ENCODE measurements around the gene CD300LF.

The CD300LF gene

DNA sequence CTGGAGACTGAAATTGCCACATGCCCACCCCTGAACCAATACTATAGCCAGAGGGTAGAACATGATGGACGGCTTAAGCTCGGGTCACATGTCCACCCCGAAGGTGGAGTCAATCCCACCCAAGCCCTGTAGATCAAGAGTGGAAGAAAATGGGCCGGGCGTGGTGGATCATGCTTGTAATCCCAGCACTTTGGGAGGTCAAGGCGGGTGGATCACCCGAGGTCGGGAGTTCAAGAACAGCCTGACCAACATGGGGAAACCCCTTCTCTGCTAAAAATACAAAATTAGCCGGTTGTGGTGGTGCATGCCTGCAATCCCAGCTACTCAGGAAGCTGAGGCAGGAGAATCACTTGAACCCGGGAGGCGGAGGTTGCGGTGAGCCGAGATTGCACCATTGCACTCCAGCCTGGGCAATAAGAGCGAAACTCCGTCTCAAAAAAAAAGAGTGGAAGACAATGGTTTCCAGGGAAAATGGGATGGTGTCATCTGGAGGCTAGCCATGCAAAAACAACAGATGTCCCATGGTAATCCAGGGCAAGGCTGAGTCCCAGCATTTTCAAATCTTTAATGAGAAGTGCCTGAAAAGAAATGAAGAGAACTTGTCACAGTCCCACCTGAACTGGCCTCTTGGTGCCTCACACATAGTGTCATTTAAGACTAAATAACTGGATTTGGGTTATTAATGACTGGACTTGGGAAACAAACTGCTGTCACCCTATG, 30.1 kb downstream of the CD300LF start:
- DNase-seq, result no peak

DNA sequence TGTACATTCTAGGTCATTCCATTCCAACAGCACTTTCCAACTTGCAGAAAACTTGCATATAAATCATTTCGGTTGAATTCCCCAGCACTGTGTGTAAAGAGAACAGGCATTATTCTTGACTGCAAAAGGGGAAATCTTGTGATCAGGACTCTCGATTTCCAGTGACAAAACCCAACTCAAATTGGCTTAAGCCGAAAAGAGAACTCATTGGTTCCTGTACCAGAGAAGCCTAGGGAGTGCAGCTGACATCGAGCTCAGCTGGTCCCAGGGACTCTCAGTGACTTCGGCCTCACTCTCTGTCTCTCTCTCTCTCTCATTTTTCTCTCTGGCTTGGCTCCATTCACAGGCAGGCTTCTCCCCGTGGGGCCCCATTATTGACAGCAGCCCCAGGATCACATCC, 30.7 kb downstream of the CD300LF start:
- DNase-seq, result no peak

DNA sequence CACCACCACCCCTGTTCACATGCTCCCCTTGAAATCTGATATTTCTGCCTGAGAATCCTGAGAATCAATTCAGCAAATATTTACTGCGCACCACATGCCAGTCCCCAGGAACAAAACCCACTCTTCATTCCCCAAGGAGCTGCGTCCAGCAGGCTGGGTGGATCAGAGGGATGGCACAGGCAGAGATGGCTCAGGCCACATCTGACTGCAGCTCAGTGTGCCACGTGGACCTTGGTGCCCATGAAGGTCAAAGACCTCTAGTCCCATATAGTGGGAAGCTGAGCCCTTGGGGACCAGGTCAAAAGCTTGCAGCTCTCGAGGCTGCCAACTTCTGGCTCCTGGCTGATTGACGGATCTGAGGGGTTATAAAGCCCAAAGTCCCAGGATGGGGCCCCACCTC, 31.8 kb downstream of the CD300LF start:
- no peak for DNase-seq

DNA sequence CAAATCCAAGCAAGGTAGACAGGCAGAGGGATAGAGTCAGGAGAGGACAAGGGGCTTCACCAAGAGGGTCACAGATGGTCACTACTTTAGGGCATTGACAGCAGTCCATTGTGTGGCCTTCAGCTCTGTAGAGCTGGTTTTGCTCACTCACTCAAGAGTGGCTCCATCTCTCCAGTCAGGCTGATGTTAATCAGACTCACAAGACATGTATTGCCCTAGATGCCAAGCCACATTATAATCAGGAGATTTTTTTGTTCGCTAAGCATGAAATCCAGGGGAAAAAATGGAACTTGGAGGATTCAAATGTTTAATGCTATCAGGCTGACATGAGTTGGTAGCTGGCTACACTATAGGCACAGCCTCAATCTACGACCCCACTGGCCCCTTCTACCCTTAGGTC, 32.5 kb downstream of the CD300LF start:
- no peak for DNase-seq

DNA sequence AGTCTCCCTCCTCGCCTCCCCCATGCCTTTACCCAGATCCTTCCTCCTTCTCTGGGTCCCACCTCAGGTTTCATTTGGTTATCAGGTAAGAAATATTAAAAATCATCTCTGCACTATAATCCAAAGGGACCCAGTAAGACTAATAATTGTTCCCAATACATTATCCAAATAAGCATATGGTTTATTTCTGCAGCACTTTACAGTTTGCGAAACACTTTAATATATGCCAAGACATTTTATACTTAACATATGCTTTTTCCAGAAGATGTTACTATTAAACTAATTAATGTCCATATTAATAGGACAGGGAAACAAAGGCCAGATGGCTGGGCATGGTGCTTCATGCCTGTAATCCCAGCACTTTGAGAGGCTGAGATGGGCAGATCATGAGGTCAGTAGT, 33.3 kb downstream of the CD300LF start:
- DNase-seq, result no peak

DNA sequence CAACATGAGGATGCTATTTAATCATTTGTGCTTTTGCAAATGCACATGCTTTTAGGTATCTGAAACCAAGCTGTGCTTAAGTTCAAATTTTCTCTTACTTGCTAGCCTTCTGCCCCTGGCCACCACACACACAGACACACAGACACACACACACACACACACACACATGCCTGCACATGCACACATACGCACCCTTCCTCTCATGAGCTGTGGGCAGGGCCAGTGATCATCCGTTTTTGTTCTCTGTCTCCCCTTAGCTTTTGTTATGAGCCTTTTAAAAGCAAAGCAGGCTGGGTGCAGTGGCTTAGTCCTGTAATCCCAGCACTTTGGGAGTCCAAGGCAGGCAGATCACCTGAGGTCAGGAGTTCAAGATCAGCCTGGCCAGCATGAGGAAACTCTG, 34.2 kb downstream of the CD300LF start:
- DNase-seq, result no peak

DNA sequence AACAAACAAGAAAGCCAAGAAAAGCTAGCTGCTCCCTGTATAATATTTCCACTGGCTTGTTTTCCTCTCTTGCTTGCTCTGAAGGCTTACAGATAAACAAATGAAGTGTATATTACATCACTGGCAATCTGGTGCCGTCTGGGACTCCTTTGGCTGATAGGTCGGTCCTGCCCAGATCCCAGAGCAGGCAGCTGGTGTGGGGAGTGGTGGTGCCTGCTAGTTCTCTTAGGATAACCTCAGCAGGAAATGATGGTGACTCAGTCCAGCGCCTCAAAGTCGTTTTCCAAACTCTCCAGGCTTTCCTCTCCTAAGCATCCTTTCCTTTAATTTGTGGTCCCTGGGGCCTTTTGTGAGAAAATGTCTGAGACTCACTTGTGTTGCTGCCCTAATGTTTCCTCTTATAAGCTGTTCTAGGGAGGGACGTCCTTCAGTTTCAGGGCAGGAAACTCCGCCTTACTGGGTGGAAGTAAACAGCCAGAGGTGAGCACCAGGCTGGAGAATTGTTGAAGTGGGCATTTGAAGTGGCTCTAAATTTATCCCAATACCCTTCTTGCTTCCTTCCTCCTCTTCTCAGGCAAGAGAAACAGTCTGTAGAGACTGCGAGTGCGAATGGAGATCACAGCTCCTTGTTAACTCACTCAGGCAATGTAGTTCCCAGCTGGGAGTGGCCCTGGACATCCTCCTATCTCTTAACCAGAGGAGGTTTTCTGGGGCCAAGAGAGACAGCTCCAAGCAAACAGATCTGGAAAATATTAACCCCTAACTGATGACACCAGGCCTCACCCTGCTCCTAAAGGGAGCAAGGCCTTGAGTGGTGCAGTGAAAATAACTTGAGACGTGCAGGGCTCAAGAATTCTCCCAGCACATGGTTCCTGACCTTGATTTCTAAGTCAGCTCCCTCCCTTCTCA, 34.9 kb downstream of the CD300LF start:
- no peak for DNase-seq

DNA sequence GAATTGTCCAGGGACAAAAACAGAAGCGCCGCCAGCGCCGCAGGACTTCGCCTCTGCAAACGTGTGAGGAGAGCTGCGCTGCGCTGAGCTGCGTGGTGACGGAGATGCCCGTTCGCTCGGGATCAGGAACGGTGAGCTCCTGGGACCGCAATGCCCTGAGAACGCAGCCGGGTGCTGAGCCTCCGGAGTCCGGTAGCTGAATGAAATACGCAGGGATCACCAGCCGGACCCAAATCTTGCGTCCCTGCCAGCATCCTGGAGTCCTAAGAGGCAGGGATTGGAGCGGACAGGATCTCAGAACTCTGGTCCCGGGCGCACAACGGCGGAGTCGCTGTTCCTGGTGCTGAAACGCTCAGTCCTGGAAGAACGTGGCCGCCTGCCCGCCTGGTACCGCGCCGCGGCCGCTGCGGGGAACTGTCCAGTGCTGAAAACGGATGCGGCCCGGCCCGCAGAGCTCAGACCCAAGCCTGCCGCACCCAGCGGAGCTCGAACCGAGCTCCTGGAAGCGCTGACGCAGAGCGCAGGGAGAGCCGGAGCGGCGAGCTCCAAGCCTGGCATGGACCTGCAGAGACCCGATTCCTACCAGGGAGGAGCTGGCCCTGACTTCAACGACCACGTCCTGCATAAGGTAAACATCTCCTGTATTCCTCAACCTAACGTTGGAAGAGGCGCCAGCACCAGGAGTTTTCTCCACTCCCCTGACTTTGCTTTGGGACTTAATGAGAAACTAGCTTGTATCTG, 41.5 kb downstream of the CD300LF start:
- DNase-seq, result peak; percentile 53

DNA sequence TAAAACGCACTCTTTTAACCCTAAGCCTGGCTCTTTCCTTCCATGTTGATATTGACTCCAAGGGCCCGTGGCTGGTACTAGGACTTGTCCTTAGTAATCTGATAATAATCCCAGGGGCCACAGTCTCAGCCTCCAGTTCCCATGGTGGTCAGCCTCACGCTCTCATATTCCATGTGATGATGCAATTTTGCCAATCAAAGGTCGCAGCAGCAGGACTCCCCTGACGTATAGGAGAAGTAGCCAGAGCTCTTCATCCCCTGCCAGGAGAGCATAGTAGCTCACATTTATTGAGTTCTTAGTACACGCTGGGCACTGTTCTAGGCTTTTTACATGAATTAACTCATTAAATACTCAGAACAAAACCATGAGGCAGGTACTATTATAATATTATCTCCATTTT, 42.4 kb downstream of the CD300LF start:
- DNase-seq, result no peak

DNA sequence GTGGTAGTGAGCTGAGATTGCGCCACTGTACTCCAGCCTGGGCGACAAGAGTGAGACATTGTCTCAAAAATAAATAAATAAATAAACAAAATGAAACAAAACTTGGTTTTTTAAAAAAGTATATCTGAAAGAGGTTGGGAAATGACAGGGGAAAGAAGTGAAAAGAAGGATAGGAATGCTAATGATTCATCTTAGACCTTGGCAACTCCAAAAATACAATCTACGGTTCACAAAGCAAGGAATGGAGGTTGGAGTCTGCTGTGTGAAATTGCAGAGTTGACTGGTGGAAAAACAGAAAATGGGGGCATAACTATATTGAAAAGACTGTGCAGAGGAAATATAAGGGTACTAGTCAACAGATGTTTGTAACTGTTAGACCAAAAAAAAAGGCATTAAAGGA, 49.2 kb downstream of the CD300LF start:
- DNase-seq, result no peak

DNA sequence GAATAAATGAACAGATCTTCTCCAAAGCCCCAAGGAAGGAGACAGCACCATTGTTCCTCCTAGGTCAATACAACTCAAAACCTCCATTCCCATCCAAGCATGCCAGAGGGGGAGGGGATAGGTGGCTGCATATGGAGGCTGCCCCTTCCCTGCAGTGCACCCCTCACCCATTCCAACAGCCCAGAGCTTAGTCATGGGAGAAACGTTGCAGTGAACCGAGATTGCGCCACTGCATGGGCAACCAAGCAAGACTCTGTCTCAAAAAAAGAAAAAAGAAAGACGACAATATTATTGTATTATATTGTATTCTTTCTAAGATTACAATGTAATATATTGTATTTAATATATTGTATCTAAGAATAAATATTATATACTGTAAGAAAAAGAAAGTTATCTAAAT, 52.8 kb downstream of the CD300LF start:
- DNase-seq, result no peak

DNA sequence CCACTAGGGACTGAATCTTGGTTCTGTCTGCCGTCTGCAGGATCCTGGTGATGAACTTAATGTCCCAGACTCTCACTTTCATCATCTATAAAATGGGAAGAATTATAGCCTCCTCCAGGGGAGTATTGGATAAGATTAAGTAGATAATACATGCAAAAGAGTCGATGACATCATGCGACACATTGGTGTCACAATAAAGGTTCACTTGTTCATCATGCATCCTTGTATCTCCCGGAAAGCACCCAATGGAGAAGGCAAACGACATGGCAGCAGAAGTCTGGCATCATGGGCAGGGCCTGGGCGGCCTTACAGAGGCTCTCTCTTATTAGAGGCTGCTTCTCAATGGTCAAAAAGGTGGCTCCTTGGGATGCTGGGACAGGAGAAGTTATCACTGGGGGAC, 54.1 kb downstream of the CD300LF start:
- no peak for DNase-seq

DNA sequence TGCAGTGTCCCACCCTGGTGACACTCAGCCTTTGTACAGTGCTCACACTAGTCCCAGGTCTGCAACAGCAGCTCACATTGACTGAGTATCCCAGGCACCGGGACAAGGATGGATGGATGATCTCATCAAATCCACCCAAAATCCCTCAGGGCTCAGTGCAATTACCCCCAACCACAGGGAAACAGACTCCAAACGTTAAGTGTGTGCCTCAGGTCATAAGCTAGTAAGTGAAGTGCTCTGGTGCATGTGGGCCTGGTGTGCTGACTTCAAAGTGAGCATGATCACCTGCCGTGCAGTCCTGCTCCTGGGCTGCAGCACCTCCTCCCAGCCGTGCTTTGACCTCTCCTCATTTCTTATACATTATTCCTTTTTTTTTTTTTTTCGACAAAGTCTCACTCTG, 58.0 kb downstream of the CD300LF start:
- no peak for DNase-seq

DNA sequence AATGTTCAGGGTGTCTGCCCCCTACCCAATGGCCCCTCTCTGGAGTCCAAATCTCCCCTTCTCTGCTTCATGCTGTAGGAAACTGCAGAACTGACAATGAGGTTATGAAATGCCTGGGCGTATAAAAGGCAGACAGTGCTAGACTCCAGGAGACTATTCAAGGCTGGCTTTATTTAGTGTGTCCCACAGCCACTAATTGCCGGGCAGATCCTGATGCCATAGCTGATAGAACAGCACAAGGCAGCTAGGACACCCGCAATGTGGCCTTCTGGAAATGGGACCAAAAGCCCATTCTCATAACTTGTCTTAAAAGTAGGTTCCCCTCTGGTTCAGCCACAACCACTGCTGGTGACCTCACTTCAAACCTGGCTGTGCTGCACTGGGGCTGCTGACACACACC, 60.7 kb downstream of the CD300LF start:
- DNase-seq, result no peak

DNA sequence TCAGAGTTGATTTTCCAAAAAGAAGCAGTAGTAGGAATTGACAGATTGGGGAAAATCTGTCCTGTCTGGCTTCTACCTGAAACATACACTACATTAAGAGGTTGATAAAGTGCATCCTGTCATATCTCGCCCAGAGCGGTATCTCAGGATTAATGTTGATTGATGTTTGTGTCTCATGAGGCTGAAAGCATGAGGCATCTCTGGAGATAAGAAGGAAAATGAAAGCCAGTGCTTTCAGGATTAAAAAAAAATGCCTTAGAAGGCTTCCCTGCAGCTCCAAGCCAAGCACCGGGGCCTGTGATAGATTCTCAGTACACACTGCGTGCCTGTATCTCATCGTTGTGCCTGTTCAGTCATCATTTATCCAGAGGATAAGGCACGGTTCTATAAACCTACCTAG, 62.8 kb downstream of the CD300LF start:
- DNase-seq, result no peak

DNA sequence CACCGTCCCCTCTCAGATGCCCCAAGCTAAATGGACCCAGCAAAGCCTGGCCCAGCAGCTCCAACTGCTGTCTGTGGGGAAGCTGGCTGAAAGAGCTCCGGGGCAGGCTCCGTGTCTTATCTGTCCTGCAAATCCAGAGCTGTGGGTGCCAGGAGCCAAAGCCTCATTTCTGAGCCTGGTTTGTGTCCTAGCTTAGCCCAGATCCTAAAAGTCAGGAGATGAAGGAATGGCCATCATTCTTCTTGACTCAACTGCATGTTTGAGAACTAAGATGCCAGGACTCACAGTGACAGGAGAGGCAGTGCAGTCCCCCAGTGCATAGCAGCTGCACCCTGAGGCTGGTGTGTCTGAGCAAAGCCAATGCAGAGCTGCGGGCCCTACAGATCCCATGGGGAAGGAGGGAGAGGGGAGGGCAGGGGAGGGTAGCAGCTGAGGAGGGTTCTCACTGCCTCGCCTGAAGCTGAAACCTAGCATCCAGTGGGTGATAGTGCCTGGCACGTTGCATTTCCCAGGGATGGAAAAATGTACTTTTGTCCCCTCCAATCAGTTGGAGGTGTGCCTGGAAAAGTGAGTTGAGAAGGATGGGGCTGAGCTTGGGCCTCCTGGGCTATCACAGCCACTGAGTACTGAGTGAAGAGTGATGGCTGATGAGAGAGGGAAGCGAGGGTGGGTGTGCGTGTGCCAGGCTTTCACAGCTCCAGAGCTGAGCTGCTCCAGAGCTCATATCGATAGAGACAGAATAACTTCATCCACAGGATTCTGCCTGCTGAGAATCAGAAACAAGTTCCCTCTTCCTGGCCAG, 64.7 kb downstream of the CD300LF start:
- DNase-seq, result no peak

DNA sequence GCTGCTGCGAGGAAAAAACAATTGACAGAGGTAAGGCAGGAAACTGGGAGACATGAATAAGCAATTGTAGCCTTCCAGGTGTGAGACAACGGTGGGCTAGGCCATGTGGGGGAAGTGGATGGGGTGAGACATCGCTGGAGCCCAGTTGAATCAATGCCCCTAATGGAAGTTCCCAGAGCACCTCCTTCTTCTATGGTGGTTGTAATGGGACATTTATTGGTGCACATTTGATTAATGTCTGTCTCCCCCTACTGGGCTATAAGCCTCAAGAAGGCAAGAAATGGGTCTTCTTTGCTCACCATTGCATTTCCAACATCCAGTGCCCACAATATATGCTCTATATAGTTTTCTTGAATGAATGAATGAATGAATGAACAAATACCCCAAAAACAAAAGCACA, 66.5 kb downstream of the CD300LF start:
- DNase-seq, result no peak

DNA sequence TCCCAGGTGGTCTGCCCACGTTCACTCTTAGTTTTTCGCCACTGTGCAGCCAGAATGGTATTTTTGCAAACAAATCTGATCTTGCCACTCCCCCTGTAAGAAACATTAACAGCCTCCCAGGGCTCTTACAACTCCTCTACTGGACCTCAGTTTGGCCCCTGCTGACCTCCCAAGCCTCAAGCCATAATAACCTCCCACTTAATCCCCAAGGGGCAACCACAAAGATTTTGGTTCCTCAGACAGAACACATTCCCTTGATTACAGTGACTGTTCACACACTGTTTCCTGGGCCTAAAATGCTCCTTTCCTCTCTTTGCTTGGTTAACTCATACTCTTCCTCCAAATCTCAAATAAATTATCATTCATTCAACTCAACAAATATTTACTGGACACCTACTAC, 67.7 kb downstream of the CD300LF start:
- DNase-seq, result no peak

DNA sequence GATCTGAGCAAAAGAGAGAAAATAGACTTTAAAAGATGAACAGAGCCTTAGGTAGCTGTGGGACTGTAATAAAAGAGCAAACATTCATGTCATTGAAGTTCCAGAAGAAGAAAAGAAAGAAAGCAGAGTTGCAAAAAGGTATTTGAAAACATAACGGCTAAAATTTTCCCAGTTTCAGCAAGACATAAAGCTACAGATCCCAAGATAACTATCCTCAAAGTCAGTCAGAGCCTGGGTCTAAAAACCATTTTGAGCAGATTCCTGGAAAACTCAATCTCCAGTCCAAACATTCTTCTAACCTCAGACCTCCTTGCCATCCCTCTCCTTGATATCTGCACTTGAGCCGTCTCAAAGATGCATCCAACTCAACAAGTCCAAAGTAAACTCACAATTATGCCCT, 68.3 kb downstream of the CD300LF start:
- DNase-seq, result no peak

Data from KG1 (cell line).